Liver (tissue), 9 donors: ENCODE results near the gene GTF2H3. TPM values are rescaled to one million over a fixed set of nuclear protein-coding genes. Genes with fewer than 3 reads are reported as not detected.

ENCODE experiments used
- DNase-seq: peaks from one replicate; pipeline ENCODE4 v3.0.0-alpha.2; 2017; ENCODE audit warnings: low spot score
- H3K27ac ChIP-seq, 2 donors: one replicate each; pipeline ENCODE4 v1.7.0; 2013; ENCODE audit warnings: inconsistent platforms in 2 of 2, low read length in 2 of 2, control low read depth in 1 of 2, low read depth in 1 of 2, mild to moderate bottlenecking in 1 of 2
- H3K27me3 ChIP-seq, 4 donors: one replicate each; pipeline versions ENCODE4 v1.6.1 to v1.7.0; 2013; ENCODE audit warnings: low read length in 3 of 4, inconsistent platforms in 1 of 4, mild to moderate bottlenecking in 1 of 4, moderate library complexity in 1 of 4; ENCODE audit not compliant: control insufficient read depth in 4 of 4, insufficient read depth in 4 of 4
- H3K36me3 ChIP-seq, 4 donors: one replicate each; pipeline versions ENCODE4 v1.6.1 to v1.7.0; 2013; ENCODE audit warnings: low read length in 3 of 4, mild to moderate bottlenecking in 3 of 4, low read depth in 1 of 4, moderate library complexity in 1 of 4; ENCODE audit not compliant: control insufficient read depth in 4 of 4, insufficient read depth in 3 of 4
- H3K4me1 ChIP-seq, 4 donors: one replicate each; pipeline versions ENCODE4 v1.6.1 to v1.7.0; 2013; ENCODE audit warnings: low read length in 3 of 4, mild to moderate bottlenecking in 3 of 4, moderate library complexity in 1 of 4; ENCODE audit not compliant: control insufficient read depth in 4 of 4, insufficient read depth in 4 of 4
- H3K4me3 ChIP-seq, 3 donors: one replicate each; pipeline versions ENCODE4 v1.6.1 to v1.7.0; 2013; ENCODE audit warnings: low read length in 3 of 3, control low read depth in 1 of 3, low read depth in 1 of 3, mild to moderate bottlenecking in 1 of 3
- H3K9ac ChIP-seq, 2 donors: one replicate each; pipeline ENCODE4 v1.7.0; 2013; ENCODE audit warnings: low read length in 2 of 2, mild to moderate bottlenecking in 2 of 2, moderate library complexity in 2 of 2, control low read depth in 1 of 2, low read depth in 1 of 2
- H3K9me3 ChIP-seq, 4 donors: one replicate each; pipeline versions ENCODE4 v1.6.1 to v1.7.0; 2013; ENCODE audit warnings: low read length in 3 of 4; ENCODE audit not compliant: control insufficient read depth in 4 of 4
- FOXA1 ChIP-seq: IDR thresholded peaks from 2 replicates; pipeline ENCODE4 v1.6.1; 2016; ENCODE audit warnings: antibody characterized with exemption
- FOXA2 ChIP-seq: IDR thresholded peaks from 2 replicates; pipeline ENCODE4 v1.6.1; 2016; ENCODE audit warnings: antibody characterized with exemption
- GABPA ChIP-seq, 2 donors: IDR thresholded peaks in 1 of 2; conservative IDR thresholded peaks in 1 of 2; 2 replicates each; pipeline ENCODE4 v1.6.1; 2016; ENCODE audit warnings: antibody characterized with exemption in 2 of 2, mild to moderate bottlenecking in 1 of 2, moderate library complexity in 1 of 2
- HNF4A ChIP-seq, 2 donors: conservative IDR thresholded peaks; 2 replicates each; pipeline ENCODE4 v1.6.1; 2016; ENCODE audit warnings: antibody characterized with exemption in 2 of 2, mild to moderate bottlenecking in 2 of 2
- JUND ChIP-seq, 2 donors: IDR thresholded peaks; 2 replicates each; pipeline ENCODE4 v1.6.1; 2016; ENCODE audit warnings: antibody characterized with exemption in 2 of 2
- RAD21 ChIP-seq, 2 donors: IDR thresholded peaks; 2 replicates each; pipeline ENCODE4 v1.6.1; 2016; ENCODE audit warnings: antibody characterized with exemption in 2 of 2, mild to moderate bottlenecking in 2 of 2
- RXRA ChIP-seq, 2 donors: IDR thresholded peaks; 2 replicates each; pipeline ENCODE4 v1.6.1; 2017 to 2018; ENCODE audit warnings: antibody characterized with exemption in 2 of 2, mild to moderate bottlenecking in 1 of 2
- SP1 ChIP-seq: IDR thresholded peaks from 2 replicates; pipeline ENCODE4 v1.6.1; 2018; ENCODE audit warnings: antibody characterized with exemption, mild to moderate bottlenecking
- TAF1 ChIP-seq: conservative IDR thresholded peaks from 2 replicates; pipeline ENCODE4 v1.6.1; 2016; ENCODE audit warnings: antibody characterized with exemption, mild to moderate bottlenecking
- YY1 ChIP-seq: IDR thresholded peaks from 2 replicates; pipeline ENCODE4 v1.6.1; 2016; ENCODE audit warnings: antibody characterized with exemption, mild to moderate bottlenecking
- WGBS: extraction: QIAGEN DNeasy Blood & Tissue Kit; methylation state at CpG from one replicate; pipeline ENCODE4 v1.1.7; 2013; 5-methylcytosine and 5-hydroxymethylcytosine counted together
- polyA plus RNA-seq, 2 donors: library from polyadenylated mRNA; stranded (reverse) in 1 of 2; unstranded in 1 of 2; fragments of 200-250 nt in 1 of 2; fragments of >200 nt in 1 of 2; fragmentation: Nextera tagmentation in 1 of 2; extraction: Ambion mirVana in 1 of 2; gene quantifications; one replicate each; pipeline versions ENCODE4 v1.2.1 to v1.2.3, GENCODE V29; 2013 to 2015
- total RNA-seq, 2 donors: library from RNA; depleted of rRNA; stranded (reverse); fragments of >200 nt; gene quantifications; one replicate each; pipeline ENCODE4 v1.2.3, GENCODE V29; 2014
- TF ChIP-seq, protein P1 (sequence below): fragments of 150-350 bp; IDR thresholded peaks from 2 replicates; pipeline ENCODE4 v1.5.1; 2017; ENCODE audit warnings: improper control_type of control experiment, low read depth, low read length; ENCODE audit not compliant: missing input control
- TF ChIP-seq, protein P2 (sequence below): IDR thresholded peaks from 2 replicates; pipeline ENCODE4 v1.6.1; 2016; ENCODE audit warnings: antibody characterized with exemption
- TF ChIP-seq, protein P3 (sequence below): IDR thresholded peaks from 2 replicates; pipeline ENCODE4 v1.6.1; 2016; ENCODE audit warnings: antibody characterized with exemption, mild to moderate bottlenecking
- TF ChIP-seq, protein P4 (sequence below): IDR thresholded peaks from 2 replicates; pipeline ENCODE4 v1.6.1; 2016; ENCODE audit warnings: antibody characterized with exemption
- donor health status: healthy.
- donor health status: healthy.
- donor health status: healthy.
- donor health status: healthy.
- donor health status: healthy.

Gene GTF2H3
- total and polyA plus RNA-seq, 4 donors: 5.8 to 18.3 (median 13.2) TPM

DNA sequence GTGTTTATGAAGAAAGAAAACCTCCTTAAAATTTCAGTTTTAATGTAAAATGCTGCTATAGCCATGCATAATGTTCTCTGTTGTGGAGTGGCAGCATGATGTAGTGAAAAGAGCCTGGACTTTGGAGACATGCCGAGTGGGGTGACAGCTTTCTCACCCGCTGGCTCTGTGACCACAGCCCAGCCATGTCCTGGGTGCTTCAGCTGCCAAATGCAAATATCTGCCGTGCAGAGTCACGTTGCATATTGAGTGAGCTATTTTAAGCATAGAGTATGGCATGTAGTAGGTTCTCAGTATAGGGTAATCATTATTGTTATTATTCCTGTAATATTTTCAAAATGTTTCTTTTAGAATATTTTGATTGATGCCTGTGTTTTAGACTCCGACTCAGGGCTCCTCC, 21.8 kb downstream of the GTF2H3 start (continued):
- TF ChIP-seq, protein P1, sequence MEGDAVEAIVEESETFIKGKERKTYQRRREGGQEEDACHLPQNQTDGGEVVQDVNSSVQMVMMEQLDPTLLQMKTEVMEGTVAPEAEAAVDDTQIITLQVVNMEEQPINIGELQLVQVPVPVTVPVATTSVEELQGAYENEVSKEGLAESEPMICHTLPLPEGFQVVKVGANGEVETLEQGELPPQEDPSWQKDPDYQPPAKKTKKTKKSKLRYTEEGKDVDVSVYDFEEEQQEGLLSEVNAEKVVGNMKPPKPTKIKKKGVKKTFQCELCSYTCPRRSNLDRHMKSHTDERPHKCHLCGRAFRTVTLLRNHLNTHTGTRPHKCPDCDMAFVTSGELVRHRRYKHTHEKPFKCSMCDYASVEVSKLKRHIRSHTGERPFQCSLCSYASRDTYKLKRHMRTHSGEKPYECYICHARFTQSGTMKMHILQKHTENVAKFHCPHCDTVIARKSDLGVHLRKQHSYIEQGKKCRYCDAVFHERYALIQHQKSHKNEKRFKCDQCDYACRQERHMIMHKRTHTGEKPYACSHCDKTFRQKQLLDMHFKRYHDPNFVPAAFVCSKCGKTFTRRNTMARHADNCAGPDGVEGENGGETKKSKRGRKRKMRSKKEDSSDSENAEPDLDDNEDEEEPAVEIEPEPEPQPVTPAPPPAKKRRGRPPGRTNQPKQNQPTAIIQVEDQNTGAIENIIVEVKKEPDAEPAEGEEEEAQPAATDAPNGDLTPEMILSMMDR: no peak
- TF ChIP-seq GABPA (IDR thresholded peaks at IDR 0.05 in 1 of 2, conservative IDR thresholded peaks at IDR 0.05 in 1 of 2) (no peak), JUND (IDR thresholded peaks at IDR 0.05) (no peak)

DNA sequence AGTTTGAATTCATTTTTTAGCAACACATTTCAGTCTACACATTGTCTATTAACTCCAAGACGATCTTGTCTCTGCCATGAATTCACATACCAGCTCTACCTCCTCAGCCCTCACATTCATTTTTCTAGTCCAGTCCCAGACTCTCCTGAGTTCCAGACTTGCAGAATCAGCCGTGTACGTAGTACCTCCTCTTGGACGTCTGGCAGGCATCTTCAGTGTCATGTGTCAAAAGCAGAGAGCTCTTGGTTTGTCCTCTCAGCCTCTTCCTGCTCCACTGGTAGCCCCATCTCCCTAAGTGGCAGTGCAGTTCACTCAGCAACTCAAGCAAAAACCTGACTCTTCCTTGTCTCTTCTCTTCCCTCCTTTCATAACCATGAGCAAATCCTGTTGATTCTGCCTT, 22.8 kb downstream of the GTF2H3 start:
- H3K4me3 ChIP-seq: no peak overlapping the region
- no peak for DNase-seq
- H3K27me3 ChIP-seq: no peaks in the 10 kb centered on the region
- no peaks in the 10 kb centered on the region for H3K4me1 ChIP-seq
- H3K9ac ChIP-seq: no peak overlapping the region
- 91% methylated on average over 4 of the region's 4 CpGs for WGBS
- peaks cover 2 to 38% (median 16%) of the 10 kb centered on the region in 4 donors for H3K36me3 ChIP-seq
- TF ChIP-seq FOXA2: no peak
- TF ChIP-seq RXRA (IDR thresholded peaks at IDR 0.05): no peak
- no peak for TF ChIP-seq SP1
- TF ChIP-seq, protein P2, sequence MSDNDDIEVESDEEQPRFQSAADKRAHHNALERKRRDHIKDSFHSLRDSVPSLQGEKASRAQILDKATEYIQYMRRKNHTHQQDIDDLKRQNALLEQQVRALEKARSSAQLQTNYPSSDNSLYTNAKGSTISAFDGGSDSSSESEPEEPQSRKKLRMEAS: no peak
- TF ChIP-seq RAD21 (IDR thresholded peaks at IDR 0.05): no peak
- no peak for TF ChIP-seq TAF1
- TF ChIP-seq FOXA1: no peak
- TF ChIP-seq, protein P1: no peak
- TF ChIP-seq HNF4A (conservative IDR thresholded peaks at IDR 0.05): no peak
- TF ChIP-seq, protein P3, sequence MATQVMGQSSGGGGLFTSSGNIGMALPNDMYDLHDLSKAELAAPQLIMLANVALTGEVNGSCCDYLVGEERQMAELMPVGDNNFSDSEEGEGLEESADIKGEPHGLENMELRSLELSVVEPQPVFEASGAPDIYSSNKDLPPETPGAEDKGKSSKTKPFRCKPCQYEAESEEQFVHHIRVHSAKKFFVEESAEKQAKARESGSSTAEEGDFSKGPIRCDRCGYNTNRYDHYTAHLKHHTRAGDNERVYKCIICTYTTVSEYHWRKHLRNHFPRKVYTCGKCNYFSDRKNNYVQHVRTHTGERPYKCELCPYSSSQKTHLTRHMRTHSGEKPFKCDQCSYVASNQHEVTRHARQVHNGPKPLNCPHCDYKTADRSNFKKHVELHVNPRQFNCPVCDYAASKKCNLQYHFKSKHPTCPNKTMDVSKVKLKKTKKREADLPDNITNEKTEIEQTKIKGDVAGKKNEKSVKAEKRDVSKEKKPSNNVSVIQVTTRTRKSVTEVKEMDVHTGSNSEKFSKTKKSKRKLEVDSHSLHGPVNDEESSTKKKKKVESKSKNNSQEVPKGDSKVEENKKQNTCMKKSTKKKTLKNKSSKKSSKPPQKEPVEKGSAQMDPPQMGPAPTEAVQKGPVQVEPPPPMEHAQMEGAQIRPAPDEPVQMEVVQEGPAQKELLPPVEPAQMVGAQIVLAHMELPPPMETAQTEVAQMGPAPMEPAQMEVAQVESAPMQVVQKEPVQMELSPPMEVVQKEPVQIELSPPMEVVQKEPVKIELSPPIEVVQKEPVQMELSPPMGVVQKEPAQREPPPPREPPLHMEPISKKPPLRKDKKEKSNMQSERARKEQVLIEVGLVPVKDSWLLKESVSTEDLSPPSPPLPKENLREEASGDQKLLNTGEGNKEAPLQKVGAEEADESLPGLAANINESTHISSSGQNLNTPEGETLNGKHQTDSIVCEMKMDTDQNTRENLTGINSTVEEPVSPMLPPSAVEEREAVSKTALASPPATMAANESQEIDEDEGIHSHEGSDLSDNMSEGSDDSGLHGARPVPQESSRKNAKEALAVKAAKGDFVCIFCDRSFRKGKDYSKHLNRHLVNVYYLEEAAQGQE: no peak
- H3K27ac ChIP-seq: no peak overlapping the region
- H3K9me3 ChIP-seq: no peaks in the 10 kb centered on the region

DNA sequence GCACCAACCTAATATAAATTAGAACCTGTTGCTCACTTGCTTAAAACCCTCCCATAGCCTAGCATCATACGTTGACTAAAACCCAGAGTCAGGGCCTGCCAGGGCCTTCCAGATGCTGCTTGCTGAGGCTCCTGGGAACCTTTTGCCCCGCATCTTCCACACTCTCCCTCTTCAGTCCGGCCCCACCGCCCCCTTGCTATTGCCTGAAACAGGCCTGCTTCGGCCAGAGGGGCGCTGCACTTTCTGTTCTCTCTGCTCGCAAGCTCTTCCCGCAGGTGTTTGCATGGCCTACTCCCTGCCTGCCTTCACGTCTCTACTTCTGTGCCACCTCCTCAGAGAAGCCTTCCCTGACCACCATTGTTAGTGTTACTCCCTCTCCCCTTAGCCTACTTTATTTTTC, 23.6 kb downstream of the GTF2H3 start:
- no peak for DNase-seq
- H3K9me3 ChIP-seq: no peaks in the 10 kb centered on the region
- no peaks in the 10 kb centered on the region for H3K27me3 ChIP-seq
- no peak overlapping the region for H3K4me3 ChIP-seq
- 97% methylated on average over 9 of the region's 9 CpGs for WGBS
- no peaks in the 10 kb centered on the region for H3K4me1 ChIP-seq
- peaks cover 2 to 32% (median 15%) of the 10 kb centered on the region in 4 donors for H3K36me3 ChIP-seq
- no peak overlapping the region for H3K27ac ChIP-seq
- no peak overlapping the region for H3K9ac ChIP-seq
- TF ChIP-seq TAF1 (no peak), FOXA1 (no peak), YY1 (no peak), RXRA (IDR thresholded peaks at IDR 0.05) (no peak), HNF4A (conservative IDR thresholded peaks at IDR 0.05) (no peak)
- TF ChIP-seq, protein P4, sequence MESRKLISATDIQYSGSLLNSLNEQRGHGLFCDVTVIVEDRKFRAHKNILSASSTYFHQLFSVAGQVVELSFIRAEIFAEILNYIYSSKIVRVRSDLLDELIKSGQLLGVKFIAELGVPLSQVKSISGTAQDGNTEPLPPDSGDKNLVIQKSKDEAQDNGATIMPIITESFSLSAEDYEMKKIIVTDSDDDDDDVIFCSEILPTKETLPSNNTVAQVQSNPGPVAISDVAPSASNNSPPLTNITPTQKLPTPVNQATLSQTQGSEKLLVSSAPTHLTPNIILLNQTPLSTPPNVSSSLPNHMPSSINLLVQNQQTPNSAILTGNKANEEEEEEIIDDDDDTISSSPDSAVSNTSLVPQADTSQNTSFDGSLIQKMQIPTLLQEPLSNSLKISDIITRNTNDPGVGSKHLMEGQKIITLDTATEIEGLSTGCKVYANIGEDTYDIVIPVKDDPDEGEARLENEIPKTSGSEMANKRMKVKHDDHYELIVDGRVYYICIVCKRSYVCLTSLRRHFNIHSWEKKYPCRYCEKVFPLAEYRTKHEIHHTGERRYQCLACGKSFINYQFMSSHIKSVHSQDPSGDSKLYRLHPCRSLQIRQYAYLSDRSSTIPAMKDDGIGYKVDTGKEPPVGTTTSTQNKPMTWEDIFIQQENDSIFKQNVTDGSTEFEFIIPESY: no peak
- TF ChIP-seq, protein P1: no peak
